ENCODE results near the gene ARPP21.

- no peak for TF ChIP-seq CTCF (conservative IDR thresholded peaks at IDR 0.05; ENCODE audit: low read depth, low read length)
- no peak for TF ChIP-seq EZH2phosphoT487 (IDR thresholded peaks at IDR 0.05; ENCODE audit: borderline replicate concordance, low read length)
Observed at GRCh38 chr3:35721628-35722027, 82.3 kb downstream of the ARPP21 start.
